HepG2 (cell line): ENCODE data around the gene RHBDD1. TPM values are rescaled to one million over a fixed set of nuclear protein-coding genes. Genes with fewer than 3 reads are reported as not detected.

ENCODE experiments used
- ATRX ChIP-seq: sonication (generic); formaldehyde crosslinking; IDR thresholded peaks from 2 replicates; pipeline ENCODE4 v1.4.0; 2020; ENCODE audit warnings: missing genetic modification reagents, borderline replicate concordance
- CEBPZ ChIP-seq: IDR thresholded peaks from 2 replicates; pipeline ENCODE4 v1.6.1; 2012; ENCODE audit warnings: low read length, improper control_type of control experiment
- DDIT3 ChIP-seq: sonication (generic); formaldehyde crosslinking; IDR thresholded peaks from 2 replicates; pipeline ENCODE4 v1.4.0; 2020; ENCODE audit warnings: mild to moderate bottlenecking, missing genetic modification reagents
- ETS1 ChIP-seq: sonication (generic); formaldehyde crosslinking; IDR thresholded peaks from 2 replicates; pipeline ENCODE4 v1.4.0; 2020; ENCODE audit warnings: missing genetic modification reagents
- FOXO4 ChIP-seq: sonication (generic); formaldehyde crosslinking; conservative IDR thresholded peaks from 2 replicates; pipeline ENCODE4 v1.8.1; 2023; ENCODE audit warnings: missing genetic modification reagents
- MAX ChIP-seq: IDR thresholded peaks from 2 replicates; pipeline ENCODE4 v1.6.1; 2012; ENCODE audit warnings: inconsistent platforms
- SMAD1 ChIP-seq: sonication (generic); formaldehyde crosslinking; IDR thresholded peaks from 2 replicates; pipeline ENCODE4 v1.4.0; 2020; ENCODE audit warnings: missing genetic modification reagents, low read depth, mild to moderate bottlenecking, borderline replicate concordance
- TBP ChIP-seq: sonication (generic); formaldehyde crosslinking; IDR thresholded peaks from 2 replicates; pipeline ENCODE4 v1.5.0; 2020; ENCODE audit warnings: missing genetic modification reagents
- TBX3 ChIP-seq: fragments of 450-650 bp; IDR thresholded peaks from 2 replicates; pipeline ENCODE4 v1.6.1; 2017; ENCODE audit warnings: antibody characterized with exemption, mild to moderate bottlenecking, inconsistent platforms, borderline replicate concordance
- ZBTB14 ChIP-seq: sonication (generic); formaldehyde crosslinking; IDR thresholded peaks from 2 replicates; pipeline ENCODE4 v1.4.0; 2020; ENCODE audit warnings: missing genetic modification reagents
- ZNF17 ChIP-seq: sonication (generic); formaldehyde crosslinking; IDR thresholded peaks from 2 replicates; pipeline ENCODE4 v1.5.0; 2020; ENCODE audit warnings: mild to moderate bottlenecking, missing genetic modification reagents
- ZNF263 ChIP-seq: sonication (generic); formaldehyde crosslinking; IDR thresholded peaks from 2 replicates; pipeline ENCODE4 v1.4.0; 2020; ENCODE audit warnings: missing genetic modification reagents
- ZNF333 ChIP-seq: sonication (generic); formaldehyde crosslinking; IDR thresholded peaks from 2 replicates; pipeline ENCODE4 v1.4.0; 2020; ENCODE audit warnings: mild to moderate bottlenecking, missing genetic modification reagents, borderline replicate concordance
- ZNF546 ChIP-seq: sonication (generic); formaldehyde crosslinking; conservative IDR thresholded peaks from 2 replicates; pipeline ENCODE4 v1.8.1; 2023; ENCODE audit warnings: mild to moderate bottlenecking, missing genetic modification reagents
- ZNF556 ChIP-seq: sonication (generic); formaldehyde crosslinking; IDR thresholded peaks from 2 replicates; pipeline ENCODE4 v1.4.0; 2020; ENCODE audit warnings: mild to moderate bottlenecking, missing genetic modification reagents, borderline replicate concordance
- ZNF577 ChIP-seq: sonication (generic); formaldehyde crosslinking; IDR thresholded peaks from 2 replicates; pipeline ENCODE4 v1.4.0; 2020; ENCODE audit warnings: mild to moderate bottlenecking, low read depth, missing genetic modification reagents, borderline replicate concordance
- ZNF792 ChIP-seq: IDR thresholded peaks from 2 replicates; pipeline ENCODE4 v1.6.1; 2016
- ZNF839 ChIP-seq: sonication (generic); formaldehyde crosslinking; IDR thresholded peaks from 2 replicates; pipeline ENCODE4 v1.4.0; 2020; ENCODE audit warnings: missing genetic modification reagents, mild to moderate bottlenecking, borderline replicate concordance
- ZSCAN20 ChIP-seq: sonication (generic); formaldehyde crosslinking; IDR thresholded peaks from 2 replicates; pipeline ENCODE4 v1.4.0; 2020; ENCODE audit warnings: missing genetic modification reagents, mild to moderate bottlenecking, borderline replicate concordance
- polyA plus RNA-seq, 8 experiments: library from polyadenylated mRNA; depleted of rRNA in 3 of 8; stranded (reverse) in 7 of 8; unstranded in 1 of 8; fragments of >200 nt; fragmentation: Illumina TruSeq in 4 of 8; extraction: Trizol in 4 of 8; gene quantifications; 2 replicates each; pipeline versions ENCODE4 v1.2.1 to v1.2.3, GENCODE V29; 2011 to 2016; ENCODE audit warnings: low read depth in 4 of 8, missing spikeins in 1 of 8, mixed read lengths in 1 of 8; ENCODE audit not compliant: insufficient read depth in 1 of 8
- total RNA-seq, 5 experiments: library from RNA; depleted of rRNA; stranded (reverse); fragments of >200 nt; fragmentation: Illumina TruSeq; extraction: Trizol; gene quantifications; 2 replicates each; pipeline ENCODE4 v1.2.3, GENCODE V29; 2016; ENCODE audit warnings: low read depth in 1 of 5
- TF ChIP-seq, protein P1 (sequence below): sonication (generic); formaldehyde crosslinking; IDR thresholded peaks from 2 replicates; pipeline ENCODE4 v1.4.0; 2020; ENCODE audit warnings: mild to moderate bottlenecking, missing genetic modification reagents
- TF ChIP-seq, protein P2 (sequence below): sonication (generic); formaldehyde crosslinking; IDR thresholded peaks from 2 replicates; pipeline ENCODE4 v1.4.0; 2020; ENCODE audit warnings: missing genetic modification reagents, low read depth, mild to moderate bottlenecking, borderline replicate concordance

RHBDD1 gene
- total and polyA plus RNA-seq, 2 of the 13 experiments (the other 11 are each of a cell fraction or from before 2014, with no cell fraction given): 8.2 to 9.5 TPM

DNA sequence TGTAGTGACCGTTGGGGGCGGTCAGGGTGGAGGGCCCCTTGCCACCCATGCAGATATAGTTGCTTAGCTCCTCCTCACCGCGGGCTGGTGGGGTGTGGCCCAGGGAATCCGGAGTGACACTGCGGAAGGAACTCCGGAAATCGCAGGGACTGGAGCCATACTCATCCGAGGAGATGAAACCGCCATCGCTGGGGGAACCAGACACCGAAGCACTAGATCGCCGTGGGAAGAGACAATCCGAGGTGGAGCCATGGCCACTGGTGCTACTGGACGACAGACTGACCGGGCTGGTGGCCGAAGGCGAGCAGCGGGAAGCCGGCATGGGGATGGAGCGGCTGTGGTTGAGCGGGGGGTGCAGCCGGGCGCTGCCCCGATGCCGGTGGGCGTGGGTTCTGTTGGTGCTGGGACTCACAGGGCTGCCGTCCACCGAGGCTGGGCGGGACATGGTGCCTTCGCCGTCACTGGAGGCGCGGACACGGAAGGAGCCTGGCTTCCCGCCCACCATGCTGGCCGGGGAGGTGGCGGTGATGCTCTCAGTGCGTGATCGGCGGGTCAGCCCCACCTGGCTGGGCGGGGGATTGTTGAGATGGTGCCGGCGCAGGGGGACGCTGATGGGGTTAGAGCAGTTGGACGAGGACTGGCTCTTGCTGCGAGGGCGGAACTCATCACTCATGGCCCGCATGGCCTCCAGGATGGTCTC, 38.4 kb upstream of the RHBDD1 start (continued):
- TF ChIP-seq, protein P1, sequence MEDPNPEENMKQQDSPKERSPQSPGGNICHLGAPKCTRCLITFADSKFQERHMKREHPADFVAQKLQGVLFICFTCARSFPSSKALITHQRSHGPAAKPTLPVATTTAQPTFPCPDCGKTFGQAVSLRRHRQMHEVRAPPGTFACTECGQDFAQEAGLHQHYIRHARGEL: peak; percentile 73
- TF ChIP-seq ETS1: no peak
- no peak for TF ChIP-seq ZNF546 (CRISPR knock-in tag)
- TF ChIP-seq SMAD1 (CRISPR knock-in tag): no peak
- no peak for TF ChIP-seq DDIT3 (CRISPR knock-in tag)
- TF ChIP-seq ZNF263 (CRISPR knock-in tag): no peak
- TF ChIP-seq, protein P2, sequence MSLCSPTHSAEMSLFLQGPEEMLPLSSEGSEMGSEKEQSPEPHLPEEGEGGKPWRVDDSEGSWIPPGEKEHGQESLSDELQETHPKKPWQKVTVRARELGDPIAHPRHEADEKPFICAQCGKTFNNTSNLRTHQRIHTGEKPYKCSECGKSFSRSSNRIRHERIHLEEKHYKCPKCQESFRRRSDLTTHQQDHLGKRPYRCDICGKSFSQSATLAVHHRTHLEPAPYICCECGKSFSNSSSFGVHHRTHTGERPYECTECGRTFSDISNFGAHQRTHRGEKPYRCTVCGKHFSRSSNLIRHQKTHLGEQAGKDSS: no peak
- TF ChIP-seq ZNF17: no peak
- no peak for TF ChIP-seq FOXO4 (CRISPR knock-in tag)
- TF ChIP-seq ZNF556 (CRISPR knock-in tag): no peak
- TF ChIP-seq ZBTB14: no peak
- no peak for TF ChIP-seq MAX
- TF ChIP-seq ZNF333 (CRISPR knock-in tag): 0 out of 2 replicates have a peak, but pooled peaks have one; percentile 25
- no peak for TF ChIP-seq CEBPZ
- no peak for TF ChIP-seq ZNF792 (CRISPR knock-in tag)
- TF ChIP-seq ZNF577 (CRISPR knock-in tag): no peak
- no peak for TF ChIP-seq ATRX (CRISPR knock-in tag)
- TF ChIP-seq ZSCAN20 (CRISPR knock-in tag): no peak
- no peak for TF ChIP-seq TBP (CRISPR knock-in tag)
- TF ChIP-seq ZNF839: no peak
- TF ChIP-seq TBX3: no peak
